Measurements from ENCODE around the gene SCN4B.
A peak's percentile ranks its signal among the peaks of the same experiment; 100 is the strongest.

Gene SCN4B

GRCh38 chr11:118172356-118172755 lies 19.7 kb upstream of the SCN4B start:
- no peak for DNase-seq

- DNase-seq: peak; percentile 53
Observed at GRCh38 chr11:118171269-118172062, 18.8 kb upstream of the SCN4B start.

- DNase-seq: no peak
Observed at GRCh38 chr11:118170882-118171268, 18.3 kb upstream of the SCN4B start.

GRCh38 chr11:118170231-118170630 lies 17.6 kb upstream of the SCN4B start:
- DNase-seq: no peak

GRCh38 chr11:118169300-118170140 lies 16.9 kb upstream of the SCN4B start:
- no peak for DNase-seq

- DNase-seq: no peak
Observed at GRCh38 chr11:118168751-118169150, 16.1 kb upstream of the SCN4B start.

GRCh38 chr11:118168316-118168715 lies 15.7 kb upstream of the SCN4B start:
- no peak for DNase-seq

GRCh38 chr11:118167906-118168305 lies 15.3 kb upstream of the SCN4B start:
- DNase-seq: no peak

- no peak for DNase-seq
Observed at GRCh38 chr11:118167253-118167652, 14.6 kb upstream of the SCN4B start.

- DNase-seq: no peak
Observed at GRCh38 chr11:118166641-118167040, 14.0 kb upstream of the SCN4B start.

- no peak for DNase-seq
Observed at GRCh38 chr11:118164885-118165284, 12.3 kb upstream of the SCN4B start.

- no peak for DNase-seq
Observed at GRCh38 chr11:118163494-118163893, 10.9 kb upstream of the SCN4B start.

- no peak for DNase-seq
Observed at GRCh38 chr11:118162846-118163245, 10.2 kb upstream of the SCN4B start.

- DNase-seq: no peak
Observed at GRCh38 chr11:118161786-118162185, 9.2 kb upstream of the SCN4B start.

- DNase-seq: no peak
Observed at GRCh38 chr11:118157186-118157895, 4.7 kb upstream of the SCN4B start.

- no peak for DNase-seq
Observed at GRCh38 chr11:118156531-118157185, 4.0 kb upstream of the SCN4B start.

- DNase-seq: no peak
Observed at GRCh38 chr11:118155776-118156530, 3.3 kb upstream of the SCN4B start.

GRCh38 chr11:118154641-118155040 lies 2.0 kb upstream of the SCN4B start:
- DNase-seq: no peak

GRCh38 chr11:118153976-118154375 lies 1.4 kb upstream of the SCN4B start:
- DNase-seq: no peak

- DNase-seq: no peak
Observed at GRCh38 chr11:118153516-118153915, 893 bp upstream of the SCN4B start.

- no peak for DNase-seq
Observed at GRCh38 chr11:118152020-118152551, 537 bp downstream of the SCN4B start.

GRCh38 chr11:118151431-118151830 lies 1.2 kb downstream of the SCN4B start:
- DNase-seq: no peak
